GM23338 (cell line): ENCODE measurements around the gene PNPLA7.

Experiments
- EZH2phosphoT487 ChIP-seq: fragments of 200-600 bp; sonication (generic); IDR thresholded peaks from one replicate; pipeline ENCODE4 v1.8.1; 2018; ENCODE audit warnings: antibody characterized with exemption; ENCODE audit not compliant: unreplicated experiment
- STAT1 ChIP-seq: IDR thresholded peaks from one replicate; pipeline ENCODE4 v1.6.1; 2016; ENCODE audit warnings: antibody characterized with exemption; ENCODE audit not compliant: unreplicated experiment
- TF ChIP-seq, protein P1 (sequence below), 2 experiments: fragments of 200-600 bp in 1 of 2; sonication (generic) in 1 of 2; conservative IDR thresholded peaks; 2 replicates each; pipeline versions ENCODE4 v1.5.1 to v1.6.1; 2016 to 2017; ENCODE audit warnings: antibody characterized with exemption in 2 of 2, low read depth in 2 of 2, mild to moderate bottlenecking in 2 of 2, moderate library complexity in 1 of 2

DNA sequence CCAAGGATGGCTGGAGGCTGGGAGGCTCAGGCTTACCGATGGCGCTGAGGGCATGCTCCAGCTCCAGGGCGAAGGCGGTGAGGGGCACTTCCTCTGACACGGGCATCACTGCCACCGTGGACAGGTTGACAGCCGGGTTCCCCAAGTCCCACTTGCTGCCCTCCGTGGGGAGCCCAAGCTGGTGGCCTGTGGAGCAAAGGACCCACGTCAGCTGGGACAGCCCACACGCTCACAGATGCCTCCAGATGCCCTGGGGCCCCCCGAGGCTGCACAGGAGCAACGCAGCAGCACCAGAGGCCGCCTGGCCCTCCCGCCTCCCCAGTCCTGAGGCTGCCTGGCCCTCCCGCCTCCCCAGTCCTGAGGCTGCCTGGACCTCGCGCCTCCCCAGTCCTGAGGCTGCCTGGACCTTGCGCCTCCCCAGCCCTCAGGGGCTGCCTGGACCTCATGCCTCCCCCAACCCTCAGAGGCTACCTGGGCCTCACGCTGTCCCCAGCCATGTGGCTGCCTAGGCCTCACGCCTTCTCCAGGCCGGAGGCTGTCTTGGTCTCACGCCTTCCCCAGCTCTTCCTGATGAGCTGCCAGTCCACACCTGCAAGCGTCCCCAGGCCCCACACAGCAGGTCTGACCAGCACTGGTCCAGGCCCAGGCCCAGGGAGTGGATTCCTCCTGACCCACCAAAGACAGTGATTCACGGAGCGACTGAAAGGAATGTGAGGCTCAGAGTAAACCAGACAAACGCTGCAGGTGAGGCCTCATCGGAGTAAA is 65.5 kb downstream of the PNPLA7 start:
- TF ChIP-seq, protein P1, sequence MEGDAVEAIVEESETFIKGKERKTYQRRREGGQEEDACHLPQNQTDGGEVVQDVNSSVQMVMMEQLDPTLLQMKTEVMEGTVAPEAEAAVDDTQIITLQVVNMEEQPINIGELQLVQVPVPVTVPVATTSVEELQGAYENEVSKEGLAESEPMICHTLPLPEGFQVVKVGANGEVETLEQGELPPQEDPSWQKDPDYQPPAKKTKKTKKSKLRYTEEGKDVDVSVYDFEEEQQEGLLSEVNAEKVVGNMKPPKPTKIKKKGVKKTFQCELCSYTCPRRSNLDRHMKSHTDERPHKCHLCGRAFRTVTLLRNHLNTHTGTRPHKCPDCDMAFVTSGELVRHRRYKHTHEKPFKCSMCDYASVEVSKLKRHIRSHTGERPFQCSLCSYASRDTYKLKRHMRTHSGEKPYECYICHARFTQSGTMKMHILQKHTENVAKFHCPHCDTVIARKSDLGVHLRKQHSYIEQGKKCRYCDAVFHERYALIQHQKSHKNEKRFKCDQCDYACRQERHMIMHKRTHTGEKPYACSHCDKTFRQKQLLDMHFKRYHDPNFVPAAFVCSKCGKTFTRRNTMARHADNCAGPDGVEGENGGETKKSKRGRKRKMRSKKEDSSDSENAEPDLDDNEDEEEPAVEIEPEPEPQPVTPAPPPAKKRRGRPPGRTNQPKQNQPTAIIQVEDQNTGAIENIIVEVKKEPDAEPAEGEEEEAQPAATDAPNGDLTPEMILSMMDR (conservative IDR thresholded peaks at IDR 0.05; ENCODE audit: low read depth in 2 of 2) = no peak
- no peak for TF ChIP-seq EZH2phosphoT487
- no peak for TF ChIP-seq STAT1
